NCI-H510A (cell line): Measurements from ENCODE around the gene KCNQ1OT1.

Experiments used
- DNase-seq: peaks from one replicate; lab custom pipeline; 2025; lab: John Stamatoyannopoulos, UW

The KCNQ1OT1 gene

GRCh38 chr11:2582351-2582945, 117.3 kb downstream of the KCNQ1OT1 start:
- DNase-seq, result no peak

GRCh38 chr11:2581931-2582350, 117.9 kb downstream of the KCNQ1OT1 start:
- DNase-seq, result no peak

- no peak for DNase-seq
Observed at GRCh38 chr11:2581151-2581930, 118.5 kb downstream of the KCNQ1OT1 start.

GRCh38 chr11:2580571-2581001, 119.2 kb downstream of the KCNQ1OT1 start:
- DNase-seq, result no peak

- no peak for DNase-seq
Observed at GRCh38 chr11:2580061-2580421, 119.8 kb downstream of the KCNQ1OT1 start.

GRCh38 chr11:2579315-2580060, 120.3 kb downstream of the KCNQ1OT1 start:
- DNase-seq, result no peak

GRCh38 chr11:2578929-2579270, 120.9 kb downstream of the KCNQ1OT1 start:
- DNase-seq, result no peak

- no peak for DNase-seq
Observed at GRCh38 chr11:2577991-2578928, 121.5 kb downstream of the KCNQ1OT1 start.

GRCh38 chr11:2577031-2577990, 122.5 kb downstream of the KCNQ1OT1 start:
- no peak for DNase-seq

- no peak for DNase-seq
Observed at GRCh38 chr11:2576549-2576948, 123.2 kb downstream of the KCNQ1OT1 start.

GRCh38 chr11:2576111-2576510, 123.7 kb downstream of the KCNQ1OT1 start:
- DNase-seq, result no peak

GRCh38 chr11:2575591-2576051, 124.2 kb downstream of the KCNQ1OT1 start:
- no peak for DNase-seq

- DNase-seq, result no peak
Observed at GRCh38 chr11:2574553-2575535, 125.0 kb downstream of the KCNQ1OT1 start.

GRCh38 chr11:2574043-2574552, 125.7 kb downstream of the KCNQ1OT1 start:
- no peak for DNase-seq

GRCh38 chr11:2573240-2574042, 126.4 kb downstream of the KCNQ1OT1 start:
- no peak for DNase-seq

GRCh38 chr11:2572491-2573239, 127.1 kb downstream of the KCNQ1OT1 start:
- no peak for DNase-seq

- no peak for DNase-seq
Observed at GRCh38 chr11:2571598-2572281, 128.1 kb downstream of the KCNQ1OT1 start.
